CD4-positive, alpha-beta T cell treated with Interleukin-1 beta for 1 hour (primary cell): ENCODE measurements around the gene MGST1.

Source experiments
- DNase-seq, 2 donors: peaks; one replicate each; pipeline ENCODE4 v3.0.0-alpha.2; 2020 to 2022

MGST1 gene, protein sequence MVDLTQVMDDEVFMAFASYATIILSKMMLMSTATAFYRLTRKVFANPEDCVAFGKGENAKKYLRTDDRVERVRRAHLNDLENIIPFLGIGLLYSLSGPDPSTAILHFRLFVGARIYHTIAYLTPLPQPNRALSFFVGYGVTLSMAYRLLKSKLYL

DNA sequence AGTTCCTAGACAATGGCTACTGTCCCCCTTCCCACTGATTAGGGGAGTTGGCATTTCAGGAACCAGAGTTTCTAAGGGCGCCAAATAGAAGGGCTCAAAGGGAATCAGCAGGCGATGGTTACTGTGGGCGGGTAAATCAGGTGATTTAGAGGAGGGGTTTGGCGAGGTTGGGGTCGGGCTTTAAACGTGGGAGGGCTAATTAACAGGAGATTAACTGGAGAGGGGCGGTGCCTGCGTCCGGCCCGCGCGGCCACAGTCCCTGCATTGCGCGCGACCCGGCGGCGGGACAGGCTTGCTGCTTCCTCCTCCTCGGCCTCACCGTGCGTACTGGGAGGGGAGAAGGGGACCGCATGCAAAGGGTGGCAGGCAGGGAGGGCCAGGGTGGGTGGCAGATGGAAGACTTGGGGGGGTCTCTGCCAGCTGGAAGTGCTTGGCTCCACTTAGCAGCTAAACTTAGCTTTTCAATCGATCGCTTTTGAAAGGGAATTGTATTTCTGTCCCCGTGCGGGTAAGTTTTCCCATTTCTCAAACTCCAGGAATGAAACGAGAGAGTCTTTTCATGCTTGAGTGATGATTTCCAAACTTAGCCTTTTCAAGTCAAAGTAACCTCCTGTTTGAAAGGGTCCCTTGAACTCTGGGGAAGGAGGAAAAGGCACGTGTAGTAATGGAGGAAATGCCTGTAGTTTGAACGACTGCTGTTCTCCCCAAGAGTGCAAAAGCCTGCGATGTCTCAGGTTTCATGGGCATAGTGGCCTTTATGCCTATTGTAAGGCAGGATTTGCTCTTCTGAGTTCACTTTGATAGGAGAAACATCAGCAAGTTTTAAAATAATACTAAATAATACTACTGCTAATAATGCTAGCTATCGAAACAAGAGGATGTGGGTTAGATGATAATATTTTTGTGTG lies at the start of gene MGST1:
Gene MGST1 (plus strand): TSS at position 255 of the 908 bp plus-strand sequence. CDS start 6,608 bp downstream, outside the sequence.
- DNase-seq, result peak in 1 of 2 donors; percentile 8

DNA sequence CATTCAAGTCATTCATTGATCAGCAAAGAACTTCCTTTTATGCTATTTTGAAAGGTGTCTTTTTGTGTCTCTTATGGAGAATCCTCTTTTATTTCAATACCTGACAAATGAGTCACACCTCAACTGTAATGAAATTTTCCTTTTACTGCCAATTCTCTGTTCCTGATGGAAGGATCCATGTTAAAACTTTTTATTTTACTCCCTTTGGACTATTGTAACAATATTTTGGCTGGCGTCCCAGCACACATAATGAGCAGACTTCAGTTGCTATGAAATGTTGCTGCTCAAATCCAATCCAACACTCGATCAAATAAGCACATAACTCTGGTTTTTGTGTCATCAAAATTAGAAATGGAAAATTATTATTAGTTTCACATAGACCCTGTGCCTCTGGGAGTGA lies 48.0 kb upstream of the MGST1 start:
- no peak for DNase-seq

DNA sequence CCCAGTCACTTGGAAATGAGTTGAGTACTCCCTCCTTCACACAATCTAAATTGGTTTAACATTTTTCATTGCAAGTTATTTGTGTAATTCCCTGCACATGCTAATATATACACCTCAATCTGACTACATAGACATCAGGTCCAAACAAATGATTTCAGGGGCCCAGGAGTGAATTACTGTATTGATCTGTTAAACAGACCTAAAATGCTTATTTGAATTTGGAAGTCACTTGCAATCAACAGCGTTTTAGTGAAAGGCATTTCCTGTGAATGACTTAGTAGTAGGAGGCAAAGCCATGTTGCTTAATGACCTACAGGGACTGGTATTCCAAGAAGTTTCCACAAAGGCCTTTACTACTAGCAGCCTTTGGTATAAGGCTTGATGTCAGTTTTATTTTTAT lies 47.3 kb upstream of the MGST1 start:
- DNase-seq, result no peak

DNA sequence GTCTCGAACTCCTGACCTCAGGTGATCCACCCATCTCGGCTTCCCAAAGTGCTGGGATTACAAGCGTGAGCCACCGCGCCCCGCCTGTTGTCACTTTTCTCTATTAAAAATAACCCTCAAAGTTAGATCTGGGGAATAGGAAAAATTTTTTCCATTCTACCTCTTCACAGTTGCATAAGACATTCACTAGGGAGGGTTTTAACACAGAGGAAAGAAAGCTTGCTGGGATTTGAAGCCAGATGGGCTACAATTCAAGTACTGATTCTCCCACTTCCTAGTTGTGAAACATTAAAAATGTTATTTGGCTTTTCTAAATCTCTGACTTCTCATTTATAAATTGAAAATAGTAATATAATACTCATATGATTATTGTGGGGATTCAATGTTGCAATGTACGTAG lies 46.7 kb upstream of the MGST1 start:
- DNase-seq, result no peak

DNA sequence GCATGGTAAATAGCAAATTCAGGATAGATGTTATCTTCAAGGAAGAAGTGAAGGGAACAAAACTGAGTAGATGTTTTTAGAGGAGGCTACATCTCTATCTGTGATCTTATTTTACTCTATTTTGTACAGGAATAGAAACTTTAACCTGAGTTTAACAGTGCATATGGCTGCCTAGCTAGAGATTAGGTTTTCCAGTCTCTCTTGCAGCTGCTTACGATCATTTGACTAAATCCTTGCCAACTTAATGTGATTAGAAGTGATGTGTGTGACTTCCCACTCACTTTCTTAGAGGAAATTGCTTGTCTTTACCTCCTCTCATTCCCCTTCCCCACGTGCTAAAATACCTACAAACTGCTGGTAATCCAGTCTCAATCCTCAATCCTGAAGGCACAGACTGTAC lies 43.5 kb upstream of the MGST1 start:
- no peak for DNase-seq

DNA sequence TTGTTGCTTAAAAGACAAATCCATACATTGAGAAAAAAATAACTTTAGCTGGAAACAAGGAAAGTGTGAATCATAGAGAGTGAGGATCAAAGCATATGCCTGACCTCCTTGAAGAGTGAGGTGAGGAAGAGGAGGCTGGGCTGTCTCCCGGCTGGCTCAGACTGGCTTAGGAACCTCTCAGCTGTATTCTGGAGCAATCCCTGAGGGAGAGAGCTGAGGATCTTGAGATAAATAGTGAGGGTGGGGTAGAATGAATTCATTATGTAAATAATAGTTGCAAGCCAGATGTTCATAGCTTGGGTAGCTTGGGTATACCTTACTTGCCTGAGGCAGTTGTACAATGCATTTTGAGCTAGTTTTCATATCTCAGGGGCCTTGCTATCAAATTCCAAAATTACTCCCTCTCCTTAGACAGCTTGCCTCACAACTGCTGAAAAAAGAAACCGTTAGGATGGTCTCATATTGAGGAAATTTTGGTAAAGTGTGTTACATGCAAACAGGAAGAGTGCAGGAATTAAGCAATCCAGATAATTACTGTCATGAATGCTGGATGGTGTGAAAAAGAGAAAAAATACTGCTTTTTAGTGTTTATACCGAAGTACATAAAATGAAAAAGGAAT lies 39.5 kb upstream of the MGST1 start:
- DNase-seq, result no peak

DNA sequence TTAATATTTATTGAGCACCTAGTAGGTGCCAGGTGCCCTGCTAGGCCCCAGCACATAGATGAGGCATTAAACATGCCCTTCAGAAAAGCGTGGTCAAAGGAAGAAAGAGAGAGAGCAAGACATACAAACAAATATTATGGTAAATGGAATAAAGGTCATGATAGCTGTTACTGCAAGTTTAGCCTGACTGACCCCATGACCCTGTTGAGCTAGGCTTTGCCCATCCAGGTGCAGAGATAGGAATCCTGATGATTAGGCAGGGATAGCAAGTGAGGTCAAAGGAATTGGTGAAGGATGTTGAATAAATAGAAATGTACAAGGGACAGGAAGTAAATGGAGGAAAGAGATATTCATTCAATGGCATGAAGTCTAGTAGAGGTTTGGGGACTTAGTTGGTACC lies 36.5 kb upstream of the MGST1 start:
- DNase-seq, result no peak

DNA sequence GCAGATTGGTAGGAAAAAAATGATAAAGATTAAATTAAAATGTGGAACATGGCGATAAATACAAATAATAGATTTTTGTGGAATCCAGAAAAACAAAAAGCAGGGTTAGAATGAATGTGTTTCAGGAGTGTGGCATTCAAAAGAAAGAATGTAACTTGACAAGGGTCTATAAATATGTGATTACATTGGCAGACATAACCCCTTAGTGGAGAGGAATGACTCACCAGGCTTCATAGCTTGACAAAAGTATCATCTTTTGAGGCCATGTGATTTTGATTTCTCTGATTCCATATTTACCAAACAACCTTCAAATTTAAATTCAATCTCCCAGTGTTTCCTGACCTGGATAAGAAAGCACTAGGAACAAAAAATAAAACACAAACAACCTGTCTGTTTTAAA lies 24.4 kb upstream of the MGST1 start:
- DNase-seq, result no peak

DNA sequence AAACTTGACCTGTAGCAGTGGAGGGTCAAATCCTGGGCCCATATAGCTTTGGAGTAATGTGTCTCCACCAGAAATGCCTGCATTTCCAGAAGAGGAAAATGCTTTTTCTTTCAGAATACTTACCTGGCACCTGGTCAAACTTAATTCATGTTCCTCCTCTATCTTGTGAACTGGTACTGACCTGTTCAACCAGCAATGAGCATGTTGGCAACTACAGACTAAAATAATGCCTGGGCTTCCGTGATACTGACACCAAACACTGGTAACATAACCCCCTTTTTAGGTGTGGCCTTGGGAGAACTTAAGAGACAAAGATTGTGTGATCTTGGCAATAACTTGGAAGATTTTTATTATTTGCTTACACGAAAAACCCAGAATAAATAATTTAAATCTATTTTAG lies 23.8 kb upstream of the MGST1 start:
- DNase-seq, result no peak

DNA sequence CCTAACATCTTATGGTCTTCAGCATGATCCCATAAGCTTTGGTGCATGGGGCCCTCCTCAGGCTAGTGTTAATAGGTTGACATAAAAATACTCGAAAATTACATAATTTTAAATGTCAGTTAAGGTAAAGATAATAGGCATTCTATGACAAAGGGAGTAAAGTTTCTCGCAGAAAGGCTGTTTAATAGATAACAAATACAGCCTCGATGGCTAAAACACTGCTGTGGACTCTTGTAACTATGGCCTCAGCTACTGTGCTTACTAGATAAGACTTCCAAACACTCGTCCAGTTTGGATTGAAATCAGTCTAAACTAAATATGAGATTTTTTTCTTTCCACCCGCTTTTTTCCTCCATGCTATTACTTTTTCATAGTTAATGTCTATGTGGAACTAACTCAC lies 23.2 kb upstream of the MGST1 start:
- DNase-seq, result no peak

DNA sequence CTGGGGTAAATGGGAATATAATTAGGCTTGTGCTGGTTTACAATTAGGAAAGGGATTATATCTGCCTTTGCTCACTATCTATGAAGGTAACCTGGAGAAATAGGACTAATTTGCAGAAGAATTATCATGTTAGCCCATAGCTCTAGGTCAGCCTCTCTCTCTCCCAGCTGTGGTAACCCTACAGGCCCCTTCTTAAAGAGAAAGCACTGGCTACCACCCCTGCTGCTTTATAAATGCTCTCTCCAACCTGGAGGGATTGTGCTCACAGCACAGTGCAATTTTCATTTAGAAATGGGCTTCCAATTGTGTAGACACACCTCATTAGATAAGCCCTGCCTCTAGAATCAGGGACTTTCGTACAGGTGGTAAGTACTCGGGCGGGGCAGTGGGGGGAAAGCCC lies 22.7 kb upstream of the MGST1 start:
- DNase-seq, result no peak

DNA sequence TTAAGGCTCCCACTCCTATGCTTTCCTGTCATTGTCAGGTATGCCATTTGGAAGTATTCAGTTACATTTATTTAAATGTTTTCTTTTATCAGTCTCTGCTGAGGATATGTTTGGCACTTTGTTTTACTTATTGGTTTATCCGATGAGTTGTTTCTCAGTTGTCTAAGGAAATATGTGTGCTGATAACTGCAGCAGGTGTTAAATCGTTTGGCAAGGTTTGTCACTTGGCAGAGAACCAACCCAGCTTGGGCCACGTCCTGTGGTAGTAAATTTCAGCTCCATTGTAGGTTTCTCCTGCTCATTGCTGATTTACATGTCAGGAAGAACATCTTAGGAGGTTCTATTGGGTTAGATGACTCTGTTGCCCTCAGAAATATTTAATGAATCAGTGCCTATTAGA lies 22.0 kb upstream of the MGST1 start:
- DNase-seq, result no peak

DNA sequence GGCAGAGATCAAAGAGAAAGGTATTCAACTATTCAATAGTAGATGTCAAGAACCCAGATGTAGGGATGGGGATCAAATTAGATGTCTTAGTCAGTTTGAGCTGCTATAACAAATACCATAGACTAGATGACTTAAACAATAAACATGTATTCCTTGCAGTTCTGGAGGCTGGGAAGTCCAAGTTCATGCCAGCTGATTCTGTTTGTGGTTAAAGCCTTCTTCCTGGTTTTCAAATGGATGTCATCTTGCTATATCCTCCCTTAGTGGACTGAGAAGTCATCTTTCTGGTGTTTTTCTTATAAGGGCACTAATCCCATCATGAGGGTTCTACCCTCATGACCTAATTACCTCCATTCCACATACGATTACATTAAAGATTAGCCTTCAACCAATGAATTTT lies 19.5 kb upstream of the MGST1 start:
- no peak for DNase-seq

DNA sequence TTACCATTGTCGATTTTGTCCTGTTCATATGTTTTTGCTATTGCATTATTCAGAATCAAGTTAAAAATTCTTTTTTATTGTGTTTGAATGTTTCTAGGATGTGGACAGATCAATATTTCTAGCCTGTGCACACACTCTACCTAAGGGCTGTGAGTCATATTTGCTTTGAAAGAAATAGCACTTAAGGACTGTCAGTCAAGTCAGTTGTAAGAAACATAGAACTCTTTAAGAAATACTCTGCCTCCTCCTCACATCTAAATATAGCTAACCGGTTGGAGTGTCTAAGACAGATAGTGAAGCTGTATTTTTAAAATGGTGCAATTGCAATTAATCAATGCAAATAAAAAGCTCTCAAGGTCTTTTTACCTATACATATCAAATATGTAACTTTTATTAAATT lies 17.9 kb upstream of the MGST1 start:
- DNase-seq, result no peak

DNA sequence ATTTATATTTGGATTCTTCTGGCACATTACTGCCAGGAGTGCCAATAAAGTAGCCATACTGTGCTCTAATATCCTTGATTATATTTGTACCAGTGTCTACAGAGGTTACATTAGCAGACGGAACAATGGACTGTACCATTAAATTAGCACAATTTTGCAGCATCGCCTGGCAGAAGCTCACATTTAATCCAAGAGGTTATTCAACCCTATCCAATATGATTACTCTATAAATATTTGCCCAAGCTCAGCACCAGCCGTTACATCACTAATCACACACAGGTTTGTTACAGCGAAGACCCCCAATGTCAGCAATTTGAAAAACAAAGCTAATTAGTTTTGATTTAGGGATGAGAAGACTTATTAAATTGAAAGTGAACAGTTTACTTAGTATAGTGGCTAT lies 16.9 kb upstream of the MGST1 start:
- no peak for DNase-seq

DNA sequence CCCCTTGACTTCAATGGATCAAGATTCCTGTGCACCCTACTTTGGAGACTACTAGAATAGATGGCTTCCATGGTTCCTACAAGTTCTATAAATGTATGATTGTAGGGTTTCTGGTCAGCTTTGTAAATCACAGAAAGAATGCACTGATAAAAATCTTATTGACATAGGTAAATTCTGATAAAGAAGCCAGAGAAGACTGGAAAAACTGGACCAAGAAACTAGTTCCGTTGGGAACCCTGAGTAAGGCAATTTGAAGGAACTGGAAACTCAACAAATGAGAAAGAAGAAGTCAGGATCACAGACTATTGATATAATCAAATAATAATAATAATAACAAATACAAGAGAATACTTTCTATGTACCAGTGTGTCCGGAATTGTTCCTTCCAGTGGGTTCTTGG lies 15.4 kb upstream of the MGST1 start:
- no peak for DNase-seq

DNA sequence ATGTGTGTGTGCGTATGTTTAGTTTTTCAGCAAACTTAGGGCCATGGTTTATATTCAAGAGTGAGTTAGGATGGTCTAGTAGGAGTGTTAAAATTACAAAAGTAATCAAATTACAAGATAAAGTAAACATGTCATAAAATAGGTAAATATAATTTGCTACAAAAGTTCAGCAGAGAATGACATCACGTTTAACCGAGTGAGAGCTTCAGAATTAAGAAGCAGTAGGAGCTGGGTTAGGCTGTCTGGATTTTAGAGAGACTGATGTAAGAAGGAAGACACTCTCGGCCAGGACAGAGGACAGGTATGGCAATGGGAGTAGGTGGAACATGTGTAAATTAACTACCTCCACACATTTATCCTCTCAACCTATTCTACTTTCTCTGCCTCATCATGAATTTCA lies 11.6 kb upstream of the MGST1 start:
- no peak for DNase-seq

DNA sequence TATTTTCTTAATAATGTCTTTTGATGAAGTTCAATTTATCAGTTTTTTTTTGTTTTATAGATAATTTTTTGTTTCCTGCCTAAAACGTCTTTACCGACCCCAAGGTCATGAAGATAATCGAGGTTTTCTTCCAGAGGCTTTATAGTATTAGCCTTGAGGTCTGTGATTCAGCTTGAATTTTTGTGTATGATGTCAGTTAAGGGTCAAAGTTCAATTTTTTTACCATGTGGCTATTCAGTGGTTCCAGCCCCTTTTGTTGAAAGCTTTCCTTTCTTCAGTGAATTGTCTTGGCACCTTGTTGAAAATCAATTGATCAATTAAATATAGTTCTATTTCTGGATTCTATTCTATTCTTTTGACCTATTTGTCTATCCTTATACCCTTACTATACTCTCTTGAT lies 3.2 kb upstream of the MGST1 start:
- DNase-seq, result no peak

DNA sequence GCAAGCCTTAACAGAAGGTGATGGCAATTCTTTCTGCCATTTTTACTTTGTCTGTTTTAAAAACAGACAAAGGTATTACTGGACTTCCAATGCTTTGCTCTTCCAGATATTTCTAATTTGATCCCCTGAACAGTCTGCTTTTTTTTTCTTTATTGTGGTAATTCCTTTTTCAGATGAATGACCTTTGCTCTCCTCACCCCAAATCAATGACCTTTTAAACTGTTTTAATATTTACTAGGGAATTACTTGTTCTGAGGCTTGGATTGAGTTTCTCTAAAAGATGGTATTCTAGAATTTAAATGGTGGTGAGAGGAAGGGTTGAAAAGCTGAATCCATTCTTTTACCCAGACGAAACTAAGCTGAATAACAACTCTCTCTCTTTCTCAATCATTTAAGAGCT lies 2.3 kb upstream of the MGST1 start:
- no peak for DNase-seq

DNA sequence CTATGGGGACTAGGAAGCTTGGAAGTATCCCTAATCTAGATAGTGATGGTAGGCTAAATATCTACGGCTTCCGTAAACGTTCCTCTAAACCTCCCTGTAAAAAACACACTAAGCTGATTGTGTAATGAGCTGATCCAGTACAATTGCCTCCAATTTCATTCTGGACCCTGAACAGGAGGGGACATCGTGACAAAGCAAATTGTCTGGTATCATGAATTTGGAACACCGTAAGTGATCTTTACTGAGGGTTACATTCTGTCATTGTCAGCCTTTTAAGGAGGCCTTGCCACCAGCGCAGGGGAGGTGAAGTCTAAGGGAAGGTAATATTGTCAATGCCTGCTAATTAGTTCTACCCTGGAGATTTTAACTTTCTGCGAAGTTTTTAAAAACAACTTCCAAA lies 487 bp upstream of the MGST1 start:
- DNase-seq, result no peak

DNA sequence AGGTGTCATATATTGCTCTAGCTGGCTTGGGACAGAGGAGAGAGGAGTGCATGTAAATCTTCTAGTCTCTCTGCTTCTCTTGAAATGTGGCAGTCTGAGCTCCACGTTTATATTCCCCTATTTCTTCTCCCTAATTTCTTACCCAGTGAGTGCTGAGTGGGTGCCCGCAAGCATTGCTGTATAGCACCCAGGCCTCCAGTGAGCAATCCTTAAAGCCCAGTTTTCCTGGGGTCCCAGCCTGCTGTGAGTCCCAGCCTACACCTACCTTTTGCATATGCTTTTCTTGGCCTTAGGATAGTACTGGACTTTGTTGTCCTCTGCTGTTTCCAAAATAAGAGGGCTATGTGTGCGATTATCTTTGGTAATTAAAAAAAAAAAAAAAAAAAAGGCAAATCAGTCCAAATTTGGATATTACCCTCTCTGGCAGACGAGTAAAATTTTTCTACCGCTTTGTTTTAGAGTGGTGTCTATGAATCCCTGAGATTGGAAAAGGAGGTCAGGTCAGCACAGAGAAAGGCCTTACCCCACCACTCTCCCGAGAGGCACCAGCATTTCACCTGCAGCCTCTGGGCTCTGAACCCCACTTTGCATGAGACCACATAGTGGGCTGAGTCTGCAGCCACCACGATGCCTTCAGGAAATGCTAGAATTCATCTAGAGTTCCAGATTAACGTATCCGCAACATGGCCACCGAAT lies 1.1 kb downstream of the MGST1 start:
- DNase-seq, result no peak

DNA sequence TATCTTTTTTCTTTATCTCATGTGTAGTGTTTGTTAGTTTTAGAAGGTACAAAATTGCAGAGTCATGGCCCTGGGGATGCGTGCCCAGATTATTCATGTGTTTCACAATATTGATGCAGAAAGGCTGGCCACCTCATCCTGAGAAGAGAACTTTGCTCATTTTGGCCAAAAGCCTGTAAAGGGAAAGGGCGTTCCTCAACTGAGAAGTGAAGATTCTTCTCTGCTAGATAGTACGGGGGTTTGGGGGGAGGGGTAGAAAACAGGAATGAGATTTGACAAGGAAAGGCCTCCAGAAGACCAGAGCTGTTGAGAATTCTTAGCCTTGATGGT lies 1.7 kb downstream of the MGST1 start:
- DNase-seq, result peak in 1 of 2 donors; percentile 46

DNA sequence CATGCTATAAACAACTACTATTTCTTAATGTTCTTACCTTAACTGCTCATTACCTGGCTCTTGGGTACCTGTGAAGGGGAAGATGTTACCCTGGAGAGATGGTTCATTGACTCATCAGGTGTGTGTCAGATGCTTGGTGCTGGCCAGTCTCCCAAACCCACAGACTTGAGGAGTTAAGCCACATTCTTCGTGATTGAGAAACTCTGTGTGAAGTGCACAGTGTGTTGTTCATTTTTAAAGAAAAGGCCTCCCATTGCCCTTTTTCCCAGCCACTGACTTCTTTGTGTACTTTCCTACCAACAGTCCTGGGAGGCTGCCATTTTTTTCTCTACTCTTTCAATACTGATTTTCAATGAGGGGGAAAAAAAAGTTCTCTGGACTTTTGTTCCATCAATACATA lies 3.2 kb downstream of the MGST1 start:
- no peak for DNase-seq

DNA sequence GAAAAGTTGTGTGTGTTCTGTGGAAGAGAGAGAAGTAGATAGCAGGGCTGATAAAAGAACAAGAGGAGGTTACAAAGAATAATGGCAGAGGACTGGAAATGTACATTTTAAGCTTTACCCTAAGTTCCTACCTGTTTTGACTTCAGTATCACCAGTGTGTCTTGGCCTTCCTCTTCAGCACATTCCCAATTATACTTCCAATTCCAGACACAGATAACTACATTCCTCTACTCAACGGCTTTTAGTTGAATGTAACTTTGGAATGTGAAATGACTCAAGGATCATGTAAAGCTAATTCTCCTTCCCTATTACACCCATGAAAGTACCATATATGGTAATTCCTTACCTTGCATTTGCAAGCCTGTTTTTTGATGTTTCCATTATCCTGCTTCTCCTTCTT lies 5.0 kb downstream of the MGST1 start:
- no peak for DNase-seq
